GM11168 (cell line): Measurements from ENCODE around the gene OR10H5.
"Not testable (repeated sequence)": the region's sequence is repeated elsewhere in the genome, so short reads cannot be mapped to it uniquely, and the experiment has no call there.

Experiments
- in situ Hi-C: fragments of 300-500 bp; cut with MboI; formaldehyde crosslinking; loops from one replicate; pipeline ENCODE4 v1.12.0; 2022; ENCODE audit warnings: low sequenced_read_pairs; ENCODE audit not compliant: unreplicated experiment

OR10H5 gene

DNA sequence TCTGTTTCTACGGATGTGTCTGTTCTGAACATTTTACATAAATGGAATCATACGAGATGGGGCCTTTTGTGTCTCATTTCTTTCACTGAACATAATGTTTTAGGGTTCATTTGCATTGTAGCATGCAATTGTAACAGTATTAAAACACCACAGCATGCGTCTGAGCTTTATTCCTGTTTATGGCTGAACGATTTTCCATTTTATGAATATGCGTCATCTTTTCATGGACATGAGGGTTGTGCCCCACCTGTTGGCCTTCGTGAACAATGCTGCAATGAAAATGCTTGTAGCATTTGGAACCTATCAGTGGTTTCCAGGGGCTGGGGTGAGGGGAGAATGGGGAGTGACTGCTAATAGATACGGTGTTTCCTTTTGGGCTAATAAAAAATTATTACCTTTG lies 22.9 kb downstream of the OR10H5 start:
- in situ Hi-C loops = no loop called here

DNA sequence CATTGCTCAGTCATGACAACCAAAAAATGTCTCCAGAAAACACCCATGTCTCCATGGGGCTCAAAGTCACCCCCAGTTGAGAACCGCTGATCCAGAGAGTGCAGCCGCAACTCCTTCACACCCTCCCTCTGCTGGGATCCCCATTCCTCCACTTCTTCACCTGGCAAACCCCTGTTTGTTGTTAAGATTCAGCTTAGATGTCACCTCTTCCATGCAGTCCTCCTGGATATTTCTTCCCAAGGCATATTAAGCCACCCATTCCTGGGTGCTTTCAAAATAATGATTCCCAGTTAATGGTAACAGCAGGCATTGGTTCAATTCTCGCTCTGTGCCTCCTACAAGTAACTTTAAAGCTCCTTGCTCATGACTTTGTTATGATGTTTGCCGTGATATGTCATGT lies 24.0 kb downstream of the OR10H5 start:
- in situ Hi-C loops = no loop called here

DNA sequence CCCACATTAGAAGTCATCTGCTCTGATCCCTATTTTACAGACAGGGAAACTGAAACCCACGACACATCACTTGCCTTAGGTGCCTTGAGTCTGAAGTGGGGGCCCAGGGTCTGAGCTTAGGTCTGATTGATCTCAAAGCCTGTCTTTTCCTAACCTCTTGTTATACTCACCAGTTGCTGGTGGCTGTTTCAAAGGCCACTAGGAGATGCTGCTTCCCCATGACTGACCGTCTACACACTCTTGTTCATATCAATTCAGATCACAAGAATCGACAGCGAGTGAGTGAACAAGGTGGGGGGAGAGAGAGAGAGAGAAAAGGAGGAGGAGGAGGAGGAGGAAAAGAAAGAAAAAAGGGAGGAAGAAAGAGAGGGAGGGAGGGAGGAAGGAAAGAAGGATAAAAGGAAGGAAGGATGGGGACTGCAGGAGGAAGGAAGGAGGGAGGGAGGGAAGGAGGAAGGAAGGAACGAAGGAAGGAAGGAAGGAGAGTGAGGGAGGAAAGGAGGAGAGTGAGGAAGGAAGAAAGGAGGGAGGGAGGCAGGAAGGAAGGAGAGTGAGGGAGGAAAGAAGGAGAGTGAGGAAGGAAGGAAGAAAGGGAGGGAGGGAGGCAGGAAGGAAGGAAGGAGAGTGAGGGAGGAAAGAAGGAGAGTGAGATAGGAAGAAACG lies 24.7 kb downstream of the OR10H5 start:
- in situ Hi-C loops = no loop called here

DNA sequence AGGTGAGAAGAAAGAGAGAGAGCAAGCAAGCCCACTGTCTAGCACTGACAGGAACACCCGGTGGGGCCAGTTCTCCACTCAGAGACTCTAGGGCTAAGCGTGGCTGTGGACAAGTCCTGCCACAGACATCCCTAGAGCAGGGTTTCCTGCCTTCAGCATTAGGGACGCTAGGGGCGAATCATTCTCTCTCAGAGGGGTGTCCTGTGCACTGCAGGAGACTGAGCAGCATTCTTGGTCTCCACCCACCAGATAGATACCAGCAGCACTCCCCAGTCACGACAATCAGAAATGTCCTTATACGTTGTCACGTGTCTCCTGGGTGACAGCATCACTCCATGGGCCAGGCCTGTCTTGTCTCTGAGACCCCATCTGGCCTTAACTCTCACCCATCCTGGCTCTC lies 26.5 kb downstream of the OR10H5 start:
- in situ Hi-C loops = no loop called here

DNA sequence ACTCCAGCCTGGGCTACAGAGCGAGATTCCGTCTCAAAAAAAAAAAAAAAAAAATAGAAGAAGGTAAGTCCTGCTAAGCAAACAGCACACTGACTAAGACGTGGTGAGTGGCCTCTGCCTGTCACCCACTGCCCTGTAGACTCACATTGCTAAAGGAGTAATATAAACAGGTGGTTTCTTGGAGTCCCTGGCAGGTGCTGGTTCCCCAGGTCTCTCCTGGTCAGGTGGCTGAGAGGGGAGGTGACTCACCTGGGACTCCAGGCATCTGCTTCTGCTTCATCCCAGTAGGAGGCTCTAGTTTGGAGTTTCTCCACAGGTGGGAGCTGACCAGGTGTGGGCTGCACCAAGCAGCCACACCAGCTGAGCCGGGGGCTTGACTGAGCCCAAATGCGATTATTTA lies 27.8 kb downstream of the OR10H5 start, which contains the start of gene OR10H1:
Gene OR10H1 (minus strand): TSS at position 359 of the 400 bp plus-strand sequence. CDS start 7,627 bp downstream, outside the sequence.
- in situ Hi-C loops = no loop called here

DNA sequence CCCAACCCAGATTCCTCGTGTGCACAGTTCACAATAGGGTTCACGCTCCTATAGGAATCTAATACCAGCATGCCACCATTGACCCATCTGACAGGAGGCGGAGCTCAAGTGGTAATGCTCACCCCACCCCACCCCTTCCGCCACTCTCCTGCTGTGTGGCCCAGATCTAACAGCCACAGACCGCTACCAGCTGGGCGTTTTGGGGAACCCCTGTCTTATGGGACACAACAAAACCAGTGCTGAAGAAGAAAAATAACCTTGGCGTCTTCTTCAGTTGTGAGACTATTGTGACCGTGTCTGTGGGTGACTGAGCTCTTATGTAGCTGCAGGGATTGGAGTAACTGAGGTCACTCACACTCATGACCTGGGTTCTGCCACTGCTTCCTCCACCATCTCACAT lies 33.2 kb downstream of the OR10H5 start:
- in situ Hi-C loops = no loop called here

DNA sequence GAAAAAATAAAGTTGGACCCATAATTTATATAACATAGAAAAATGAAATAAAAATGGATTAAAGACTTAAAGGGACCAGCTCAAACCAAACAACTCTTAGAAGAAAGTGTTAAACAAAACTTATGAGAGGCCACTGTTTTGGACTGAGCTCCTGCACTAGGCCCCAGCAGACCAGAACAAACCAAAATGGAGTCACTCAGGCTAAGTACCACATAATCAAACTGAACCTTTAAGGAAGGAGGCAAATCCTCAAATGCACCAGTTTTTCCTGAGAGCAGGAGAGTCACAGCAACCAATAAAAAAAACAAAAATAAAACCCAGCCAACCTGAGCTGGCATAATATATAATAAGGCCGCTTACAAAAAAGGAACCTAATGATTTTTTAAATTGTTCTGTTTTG lies 38.3 kb downstream of the OR10H5 start:
- in situ Hi-C loops = no loop called here

DNA sequence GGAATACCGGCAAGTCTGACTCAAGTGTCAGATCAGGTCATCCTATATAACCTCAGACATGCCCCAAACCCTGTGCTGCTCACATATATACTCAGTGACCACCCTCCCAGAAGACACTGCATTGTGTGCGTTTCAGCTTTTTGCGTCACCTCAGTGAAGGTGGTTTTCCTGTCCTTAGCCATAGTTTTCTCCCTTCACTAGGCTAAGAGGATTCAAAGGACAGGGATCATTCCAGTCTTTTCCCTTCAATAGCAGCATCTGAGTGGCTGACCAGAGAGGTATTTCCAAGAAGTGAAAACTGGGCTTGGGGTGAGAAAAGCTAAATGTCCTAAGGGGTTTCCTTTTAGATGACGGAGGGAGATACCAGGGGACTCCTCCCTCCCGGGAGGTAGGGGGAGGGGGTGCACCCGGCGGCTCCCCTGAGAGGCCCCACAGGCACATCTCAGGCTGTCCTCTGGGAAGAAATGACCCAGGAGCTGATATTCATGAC lies 40.7 kb downstream of the OR10H5 start:
- in situ Hi-C loops = no loop called here

DNA sequence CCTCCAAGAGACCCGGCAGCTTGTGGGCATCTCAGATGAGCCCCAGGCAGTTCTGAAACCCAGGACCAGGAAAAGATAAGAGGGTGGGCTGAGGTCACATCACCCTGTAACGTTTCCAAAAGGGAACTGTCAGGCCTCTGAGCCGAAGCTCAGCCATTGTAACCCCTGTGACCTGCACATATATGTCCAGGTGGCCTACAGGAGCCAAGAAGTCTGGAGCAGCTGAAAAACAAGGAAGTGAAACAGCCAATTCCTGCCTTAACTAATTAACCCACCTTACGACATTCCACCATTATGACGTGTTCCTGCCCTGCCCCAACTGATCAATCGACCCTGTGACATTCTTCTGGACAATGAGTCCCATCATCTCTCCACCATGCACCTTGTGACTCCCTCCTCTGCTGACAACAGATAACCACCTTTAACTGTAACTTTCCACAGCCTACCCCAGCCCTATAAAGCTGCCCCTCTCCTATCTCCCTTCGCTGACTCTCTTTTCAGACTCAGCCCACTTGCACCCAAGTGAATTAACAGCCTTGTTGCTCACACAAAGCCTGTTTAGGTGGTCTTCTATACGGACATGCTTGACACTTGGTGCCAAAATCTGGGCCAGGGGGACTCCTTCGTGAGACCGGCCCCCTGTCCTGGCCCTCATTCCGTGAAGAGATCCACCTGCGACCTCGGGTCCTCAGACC lies 41.3 kb downstream of the OR10H5 start:
- in situ Hi-C loops = not testable (repeated sequence)

DNA sequence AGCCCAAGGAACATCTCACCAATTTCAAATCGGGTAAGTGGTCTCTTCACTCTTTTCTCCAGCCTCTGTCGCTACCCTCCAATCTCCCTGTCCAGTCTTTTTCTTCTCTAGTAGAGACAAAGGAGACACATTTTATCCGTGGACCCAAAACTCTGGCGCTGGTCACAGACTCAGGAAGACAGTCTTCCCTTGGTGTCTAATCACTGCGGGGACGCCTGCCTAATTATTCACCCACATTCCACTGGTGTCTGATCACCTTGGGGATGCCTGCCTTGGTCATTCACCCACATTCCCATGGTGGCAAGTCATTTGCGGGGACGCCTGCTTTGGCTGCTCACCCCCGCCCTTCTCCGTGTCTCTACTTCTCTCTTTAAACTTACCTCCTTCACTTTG lies 41.8 kb downstream of the OR10H5 start:
- in situ Hi-C loops = no loop called here

DNA sequence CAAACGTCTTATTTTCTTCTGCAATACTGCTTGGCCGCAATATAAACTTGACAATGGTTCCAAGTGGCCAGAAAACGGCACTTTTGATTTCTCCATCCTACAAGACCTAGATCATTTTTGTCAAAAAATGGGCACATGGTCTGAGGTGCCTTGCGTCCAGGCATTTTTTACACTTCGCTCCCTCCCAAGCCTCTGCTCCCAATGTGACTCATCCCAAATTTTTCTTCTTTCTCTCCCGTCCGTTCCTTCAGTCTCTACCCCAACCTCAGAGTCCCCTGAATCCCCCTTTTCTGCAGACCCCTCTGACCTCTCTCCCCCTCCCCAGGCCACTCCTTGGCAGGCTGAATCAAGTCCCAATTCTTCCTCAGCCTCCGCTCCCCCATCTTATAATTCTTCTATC lies 42.3 kb downstream of the OR10H5 start:
- in situ Hi-C loops = no loop called here

DNA sequence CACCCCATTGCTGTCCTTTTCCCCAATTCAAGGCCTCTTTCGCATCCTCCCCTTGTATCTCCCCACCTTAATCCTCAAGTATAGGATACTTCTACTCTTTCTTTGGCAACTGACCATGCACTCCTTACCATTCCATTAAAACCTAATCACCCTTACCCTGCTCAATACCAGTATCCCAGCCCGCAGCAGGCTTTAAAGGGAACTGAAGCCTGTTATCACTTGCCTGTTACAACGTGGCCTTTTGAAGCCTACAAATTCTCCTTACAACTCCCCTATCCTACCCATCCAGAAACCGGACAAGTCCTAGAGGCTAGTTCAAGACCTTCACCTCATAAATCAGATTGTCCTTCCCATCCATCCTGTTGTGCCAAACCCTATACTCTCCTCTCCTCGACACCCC lies 44.2 kb downstream of the OR10H5 start:
- in situ Hi-C loops = no loop called here

DNA sequence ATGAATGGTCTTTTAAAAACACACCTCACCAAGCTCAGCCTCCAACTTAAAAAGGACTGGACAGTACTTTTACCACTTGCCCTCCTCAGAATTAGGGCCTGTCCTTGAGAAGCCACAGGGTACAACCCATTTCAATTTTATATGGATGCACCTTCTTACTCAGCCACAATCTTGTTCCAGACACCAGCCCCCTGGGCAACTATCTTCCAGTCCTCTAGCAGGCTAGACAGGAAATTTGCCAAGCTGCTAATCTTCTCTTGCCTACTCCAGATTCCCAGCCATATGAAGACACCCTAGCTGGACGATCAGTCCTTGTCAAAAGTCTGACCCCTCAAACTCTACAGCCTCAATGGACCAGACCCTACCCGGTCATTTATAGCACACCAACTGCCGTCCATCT lies 46.8 kb downstream of the OR10H5 start:
- in situ Hi-C loops = not testable (repeated sequence)

DNA sequence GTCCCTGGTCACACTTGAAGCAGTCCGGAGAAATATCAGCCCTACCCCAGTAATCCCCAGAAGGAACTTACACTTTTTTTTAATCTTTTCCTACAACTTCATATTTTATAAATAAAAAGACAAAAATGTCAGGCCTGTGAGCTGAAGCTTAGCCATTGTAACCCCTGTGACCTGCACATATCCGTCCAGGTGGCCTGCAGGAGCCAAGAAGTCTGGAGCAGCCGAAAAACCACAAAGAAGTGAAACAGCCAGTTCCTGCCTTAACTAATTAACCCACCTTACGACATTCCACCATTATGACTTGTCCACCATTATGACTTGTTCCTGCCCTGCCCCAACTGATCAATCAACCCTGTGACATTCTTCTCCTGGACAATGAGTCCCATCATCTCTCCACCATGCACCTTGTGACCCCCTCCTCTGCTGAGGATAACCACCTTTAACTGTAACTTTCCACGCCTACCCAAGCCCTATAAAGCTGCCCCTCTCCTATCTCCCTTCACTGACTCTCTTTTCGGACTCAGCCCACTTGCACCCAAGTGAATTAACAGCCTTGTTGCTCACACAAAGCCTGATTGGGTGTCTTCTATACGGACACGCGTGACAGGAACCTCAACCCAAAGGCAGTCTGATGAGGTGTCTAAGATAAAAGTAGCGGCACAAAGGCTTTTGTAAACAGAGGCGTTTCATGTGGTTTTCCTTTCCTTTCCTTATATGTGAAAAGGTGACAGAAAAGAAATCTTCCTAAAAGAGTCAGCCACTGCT lies 48.3 kb downstream of the OR10H5 start:
- in situ Hi-C loops = not testable (repeated sequence)

DNA sequence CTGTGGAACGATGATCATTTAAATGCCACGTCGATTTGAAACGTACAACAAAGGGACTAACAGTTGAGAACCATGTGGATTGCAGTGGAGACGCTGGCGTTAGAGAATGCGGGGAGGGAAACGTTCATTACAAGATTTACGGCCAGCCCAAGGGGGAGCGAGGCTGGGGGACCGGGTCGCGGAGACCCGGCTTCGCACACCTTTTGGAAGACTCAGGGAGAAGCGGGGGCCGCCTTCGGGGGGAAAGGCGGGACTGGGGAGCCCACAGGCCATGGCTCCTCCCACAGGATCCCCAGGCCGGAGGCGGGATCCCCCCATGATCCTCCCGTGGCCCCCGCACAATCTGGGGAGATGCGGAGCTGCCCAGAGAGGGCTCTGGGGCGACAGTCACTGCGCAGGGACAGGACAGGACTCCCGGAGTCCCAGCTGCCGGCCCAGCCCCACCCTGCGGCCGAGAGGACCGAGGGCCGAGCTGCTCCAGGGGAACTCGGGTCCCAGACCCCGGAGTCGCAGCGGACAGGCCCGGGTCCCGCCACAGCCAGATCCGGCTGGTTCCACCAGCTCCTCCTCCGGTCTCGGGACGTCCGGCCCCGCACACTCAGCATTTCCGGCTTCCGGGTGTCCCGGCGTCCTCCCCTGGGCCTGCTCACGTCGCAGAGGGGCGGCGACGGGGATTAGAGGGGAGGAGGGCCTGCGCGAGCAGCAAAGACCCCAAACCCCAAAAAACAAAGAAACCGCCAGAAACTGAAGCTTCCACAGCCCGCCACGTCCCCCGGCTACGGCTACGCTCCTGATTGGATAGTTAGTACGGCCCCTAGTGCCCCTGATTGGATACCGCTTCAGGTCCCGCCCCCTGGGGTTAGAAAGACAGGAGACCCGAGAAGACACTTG lies 49.1 kb downstream of the OR10H5 start:
- in situ Hi-C loops = no loop called here

DNA sequence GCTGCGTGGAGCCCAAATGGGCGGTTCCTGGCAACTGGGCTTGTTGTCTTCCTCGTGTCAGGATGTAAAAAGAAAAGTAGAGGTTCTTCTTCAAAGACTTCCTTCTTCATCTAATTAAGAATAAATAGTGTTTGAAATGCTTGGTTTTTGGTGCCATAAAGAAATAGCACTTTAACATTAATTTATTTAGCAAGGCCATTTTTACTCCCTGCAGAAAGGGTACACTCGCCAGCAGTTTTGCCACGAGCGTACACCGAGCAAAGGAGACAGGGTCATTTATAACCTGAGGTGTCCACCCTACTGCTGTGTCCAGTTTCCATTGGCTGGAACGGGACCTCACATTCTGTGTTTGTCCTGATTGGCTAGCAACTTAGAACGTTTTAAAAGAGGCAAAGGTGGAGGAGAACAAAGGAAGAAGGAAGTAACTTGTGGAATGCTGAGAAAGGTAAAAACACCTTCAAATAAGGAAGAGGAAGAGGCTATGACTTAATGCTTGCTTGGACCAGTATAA lies 49.8 kb downstream of the OR10H5 start:
- in situ Hi-C loops = no loop called here

DNA sequence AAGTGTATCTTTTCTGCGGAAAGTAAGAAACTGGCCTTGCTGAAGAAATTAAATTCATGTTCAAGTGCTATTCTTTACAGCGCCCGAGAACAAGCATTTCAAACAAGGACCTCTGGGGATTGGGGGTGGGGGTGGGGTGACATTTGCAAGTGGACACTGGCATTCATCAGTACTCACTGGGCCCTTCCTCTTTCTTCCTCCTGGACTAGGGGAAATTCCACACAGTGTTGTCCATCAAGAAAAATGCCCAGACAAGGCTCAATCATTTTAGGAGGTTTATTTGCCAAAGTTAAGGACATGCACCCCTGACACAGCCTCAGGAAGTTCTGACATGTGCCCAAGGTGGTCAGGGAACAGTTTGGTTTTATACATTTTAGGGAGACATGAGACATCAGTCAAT lies 50.9 kb downstream of the OR10H5 start:
- in situ Hi-C loops = no loop called here

DNA sequence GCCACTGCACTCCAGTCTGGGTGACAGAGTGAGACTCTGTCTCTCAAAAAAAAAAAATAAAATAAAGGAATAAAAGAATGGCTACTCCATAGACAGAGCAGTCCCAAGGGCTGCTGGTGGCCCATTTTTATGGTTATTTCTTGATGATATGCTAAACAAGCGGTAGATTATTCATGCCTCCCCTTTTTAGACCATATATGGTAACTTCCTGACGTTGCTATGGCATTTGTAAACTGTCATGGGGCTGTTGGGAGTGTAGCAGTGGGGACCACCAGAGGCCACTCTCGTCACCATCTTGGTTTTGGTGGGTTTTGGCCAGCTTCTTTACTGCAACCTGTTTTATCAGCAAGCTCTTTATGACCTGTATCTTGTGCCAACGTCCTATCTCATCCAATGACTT lies 52.4 kb downstream of the OR10H5 start:
- in situ Hi-C loops = not testable (repeated sequence)

DNA sequence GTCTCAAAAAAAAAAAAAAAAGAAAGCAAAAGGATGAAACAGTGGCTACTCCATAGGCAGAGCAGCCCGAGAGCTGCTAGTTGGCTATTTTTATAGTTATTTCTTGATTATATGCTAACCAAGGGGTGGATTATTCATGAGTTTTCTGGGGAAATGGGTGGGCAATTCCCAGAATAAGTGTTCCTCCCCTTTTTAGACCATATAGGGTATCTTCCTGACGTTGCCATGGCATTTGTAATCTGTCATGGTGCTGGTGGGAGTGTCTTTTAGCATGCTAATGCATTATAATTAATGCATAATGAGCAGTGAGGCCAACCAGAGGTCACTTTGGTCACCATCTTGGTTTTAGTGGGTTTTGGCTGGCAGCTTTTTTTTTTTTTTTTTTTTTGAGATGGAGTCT lies 53.4 kb downstream of the OR10H5 start:
- in situ Hi-C loops = no loop called here
